ENCODE measurements around the gene HSF2.

HSF2 gene

DNA sequence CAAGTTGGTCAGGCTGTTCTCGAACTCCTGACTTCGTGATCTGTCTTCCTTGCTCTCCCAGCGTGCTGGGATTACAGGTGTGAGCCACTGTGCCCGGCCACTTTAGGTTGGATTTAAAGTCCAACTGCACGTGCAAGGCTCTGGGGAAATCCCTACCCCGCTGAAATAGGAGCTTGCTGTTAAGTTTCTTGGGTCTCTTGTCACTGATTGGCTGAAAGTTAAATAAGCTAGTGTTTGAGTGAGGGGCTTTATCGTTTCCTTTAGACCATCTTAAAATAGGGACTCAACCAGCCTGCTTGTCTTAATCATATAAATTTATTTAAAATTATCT lies 83.3 kb downstream of the HSF2 start:
- no peak for DNase-seq (ENCODE audit: low read depth, low spot score)
- H3K4me3 ChIP-seq (ENCODE audit: low read depth, low read length), result no peak overlapping the region
- in situ Hi-C loops (cut with HindIII; ENCODE audit: low sequenced_read_pairs), result no loop called here
- TF ChIP-seq, protein P1, sequence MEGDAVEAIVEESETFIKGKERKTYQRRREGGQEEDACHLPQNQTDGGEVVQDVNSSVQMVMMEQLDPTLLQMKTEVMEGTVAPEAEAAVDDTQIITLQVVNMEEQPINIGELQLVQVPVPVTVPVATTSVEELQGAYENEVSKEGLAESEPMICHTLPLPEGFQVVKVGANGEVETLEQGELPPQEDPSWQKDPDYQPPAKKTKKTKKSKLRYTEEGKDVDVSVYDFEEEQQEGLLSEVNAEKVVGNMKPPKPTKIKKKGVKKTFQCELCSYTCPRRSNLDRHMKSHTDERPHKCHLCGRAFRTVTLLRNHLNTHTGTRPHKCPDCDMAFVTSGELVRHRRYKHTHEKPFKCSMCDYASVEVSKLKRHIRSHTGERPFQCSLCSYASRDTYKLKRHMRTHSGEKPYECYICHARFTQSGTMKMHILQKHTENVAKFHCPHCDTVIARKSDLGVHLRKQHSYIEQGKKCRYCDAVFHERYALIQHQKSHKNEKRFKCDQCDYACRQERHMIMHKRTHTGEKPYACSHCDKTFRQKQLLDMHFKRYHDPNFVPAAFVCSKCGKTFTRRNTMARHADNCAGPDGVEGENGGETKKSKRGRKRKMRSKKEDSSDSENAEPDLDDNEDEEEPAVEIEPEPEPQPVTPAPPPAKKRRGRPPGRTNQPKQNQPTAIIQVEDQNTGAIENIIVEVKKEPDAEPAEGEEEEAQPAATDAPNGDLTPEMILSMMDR (IDR thresholded peaks at IDR 0.05; ENCODE audit: low read depth, low read length), result no peak
